SKM-1 treated with dmso at 0.1 percent for 144 hours (cell line): ENCODE results near the gene CASTOR2.
"Not testable (repeated sequence)": the region's sequence is repeated elsewhere in the genome, so short reads cannot be mapped to it uniquely, and the experiment has no call there.

Experiments used
- DNase-seq: peaks from one replicate; lab custom pipeline; 2025; ENCODE audit not compliant: unreplicated experiment; lab: John Stamatoyannopoulos, UW

The CASTOR2 gene

DNA sequence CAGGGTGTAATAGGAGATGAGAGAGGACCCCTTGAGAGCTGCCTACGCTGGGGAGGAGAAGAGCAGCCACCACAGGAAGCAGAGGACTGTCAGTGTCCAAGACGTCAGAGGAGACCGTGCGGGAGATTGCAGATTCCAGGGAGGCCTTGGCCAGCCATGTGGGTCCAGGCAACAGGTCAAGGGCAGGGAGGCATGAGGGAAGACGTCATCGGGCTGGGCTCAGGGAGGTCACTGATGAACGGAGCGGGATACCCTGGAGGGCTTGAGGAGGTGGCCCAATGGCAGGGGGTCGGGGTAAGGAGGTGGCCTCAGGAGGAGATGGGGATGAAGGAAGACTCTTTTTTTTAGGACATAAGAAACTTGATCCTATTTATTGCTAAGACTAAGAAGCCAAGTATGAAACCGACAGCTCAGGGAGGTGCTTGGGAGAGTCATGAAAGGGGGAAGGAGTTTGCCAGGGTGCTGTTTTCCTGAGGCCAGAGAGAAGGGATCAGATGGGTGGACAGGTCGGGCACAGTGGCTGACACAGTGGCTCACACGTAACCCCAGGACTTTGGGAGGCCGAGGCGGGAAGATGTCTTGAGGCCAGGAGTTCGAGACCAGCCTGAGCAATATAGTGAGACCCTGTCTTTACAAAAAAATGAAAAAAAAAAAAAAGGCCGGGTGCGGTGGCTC lies 30.5 kb downstream of the CASTOR2 start:
- DNase-seq = not testable (repeated sequence)

DNA sequence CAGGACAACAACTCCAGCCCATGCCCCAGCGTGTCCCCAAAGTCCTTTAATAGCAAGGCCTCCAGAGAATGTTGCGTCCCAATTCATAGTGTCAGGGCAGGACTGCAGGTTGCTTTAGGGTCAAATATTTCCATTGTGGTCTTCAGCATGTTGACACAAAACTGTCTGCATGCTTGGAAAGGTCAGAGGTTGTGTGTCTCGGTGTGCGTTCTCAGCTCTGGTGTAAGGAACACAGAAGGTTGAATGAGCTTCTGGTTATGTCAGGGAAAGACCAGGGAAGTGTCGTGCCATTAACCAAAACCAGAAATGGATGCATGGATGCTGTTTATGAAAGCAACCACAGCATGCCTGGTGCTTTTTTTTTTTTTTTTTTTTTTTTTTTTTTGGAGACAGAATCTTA lies 31.9 kb downstream of the CASTOR2 start:
- DNase-seq = not testable (repeated sequence)

DNA sequence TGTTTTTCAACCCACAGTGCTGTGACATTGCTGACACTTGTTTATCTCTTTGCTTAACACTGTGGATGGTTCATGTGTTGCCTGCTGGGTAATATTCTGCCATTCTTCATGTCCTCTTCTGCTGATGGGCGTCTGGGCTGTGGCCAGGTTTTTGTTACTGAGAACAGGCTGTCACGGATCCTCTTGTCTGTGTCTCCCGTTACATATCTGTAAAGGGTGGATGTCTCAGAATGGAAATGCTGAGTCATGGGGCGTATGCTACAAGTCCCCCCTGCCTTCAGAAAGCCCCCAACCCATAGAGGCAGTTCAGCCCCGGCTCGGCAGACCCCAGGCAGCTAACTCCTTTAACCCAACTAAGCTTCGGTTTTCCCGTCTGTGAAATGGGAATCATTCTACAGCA lies 33.3 kb downstream of the CASTOR2 start:
- not testable (repeated sequence) for DNase-seq

- not testable (repeated sequence) for DNase-seq
Measured at GRCh38 chr7:75001356-75001755, 36.9 kb downstream of the CASTOR2 start.

GRCh38 chr7:75010036-75010435 lies 45.5 kb downstream of the CASTOR2 start:
- peak; percentile 24 for DNase-seq

DNA sequence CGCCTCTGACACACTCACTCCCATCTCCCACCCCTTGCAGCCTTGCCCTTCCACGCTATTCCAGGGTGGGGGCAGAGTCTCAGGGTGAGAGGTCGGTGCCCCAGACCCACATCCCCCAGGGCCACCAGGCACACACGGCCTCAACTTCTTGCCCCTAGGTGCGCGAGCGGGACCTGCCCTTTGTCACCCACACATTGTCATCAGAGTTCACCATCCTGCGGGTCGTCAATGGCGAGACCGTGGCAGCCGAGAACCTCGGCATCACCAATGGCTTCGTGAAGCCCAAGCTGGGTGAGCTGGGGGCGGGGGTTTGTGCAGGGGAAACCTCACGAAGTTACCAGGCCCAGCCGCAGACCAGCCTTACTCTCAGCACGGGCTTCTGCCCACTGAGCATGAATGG lies 53.3 kb downstream of the CASTOR2 start:
- no peak for DNase-seq

DNA sequence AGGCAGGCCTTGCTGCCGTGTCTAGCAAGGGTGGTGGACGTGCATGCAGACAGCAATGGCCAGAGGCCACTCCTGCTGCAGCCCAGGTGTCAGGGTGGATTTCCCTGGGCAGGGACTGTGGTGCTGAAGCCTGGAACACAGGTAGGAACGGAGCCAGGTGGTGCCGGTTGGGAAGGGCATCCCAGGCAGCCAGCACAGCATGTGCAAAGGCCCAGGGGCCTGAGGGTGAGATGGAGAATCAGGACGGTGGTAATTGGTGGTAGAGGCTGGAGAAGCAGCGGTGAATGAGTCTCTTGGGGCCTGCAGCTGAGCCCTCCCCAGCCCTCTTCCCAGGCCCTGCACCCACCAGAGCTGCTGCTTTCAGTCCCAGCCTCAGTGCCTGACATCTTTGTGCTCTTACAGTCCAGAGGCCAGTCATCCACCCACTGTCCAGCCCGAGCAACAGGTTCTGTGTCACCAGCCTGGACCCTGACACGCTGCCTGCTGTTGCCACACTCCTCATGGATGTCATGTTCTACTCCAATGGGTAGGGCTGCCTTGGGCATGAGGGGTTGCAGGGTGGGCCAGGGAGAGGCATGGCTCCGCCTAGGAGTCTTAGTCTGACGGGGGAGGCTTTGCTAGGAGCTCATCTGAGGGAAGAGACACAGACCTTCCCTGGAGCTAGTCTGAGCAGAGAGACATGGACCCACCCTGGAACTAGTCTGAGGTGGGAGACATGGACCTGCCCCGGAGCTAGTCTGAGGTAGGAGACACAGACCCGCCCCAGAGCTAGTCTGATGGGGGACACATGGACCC lies 54.3 kb downstream of the CASTOR2 start:
- no peak for DNase-seq

DNA sequence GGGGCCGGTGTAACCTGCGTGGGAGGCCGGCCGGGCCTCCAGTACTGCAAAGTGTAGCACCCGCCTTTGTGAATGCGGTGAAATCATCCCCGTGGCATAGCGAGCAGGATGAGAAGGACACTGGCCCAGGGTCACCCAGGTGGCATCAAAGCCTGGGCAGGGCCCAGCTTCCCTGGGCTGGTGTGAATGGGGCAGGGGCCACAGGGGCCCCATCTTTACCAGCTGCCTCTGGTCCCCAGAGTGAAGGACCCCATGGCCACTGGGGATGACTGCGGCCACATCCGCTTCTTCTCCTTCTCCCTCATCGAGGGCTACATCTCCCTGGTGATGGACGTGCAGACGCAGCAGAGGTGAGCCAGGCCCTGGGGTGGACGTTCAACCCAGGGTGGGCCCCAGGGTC lies 55.3 kb downstream of the CASTOR2 start:
- no peak for DNase-seq

GRCh38 chr7:75024922-75025321 lies 60.4 kb downstream of the CASTOR2 start:
- DNase-seq = no peak

GRCh38 chr7:75028299-75028698 lies 63.8 kb downstream of the CASTOR2 start:
- no peak for DNase-seq

GRCh38 chr7:75033064-75033463 lies 68.6 kb downstream of the CASTOR2 start:
- no peak for DNase-seq

- DNase-seq = no peak
Measured at GRCh38 chr7:75033826-75034225, 69.3 kb downstream of the CASTOR2 start.

DNA sequence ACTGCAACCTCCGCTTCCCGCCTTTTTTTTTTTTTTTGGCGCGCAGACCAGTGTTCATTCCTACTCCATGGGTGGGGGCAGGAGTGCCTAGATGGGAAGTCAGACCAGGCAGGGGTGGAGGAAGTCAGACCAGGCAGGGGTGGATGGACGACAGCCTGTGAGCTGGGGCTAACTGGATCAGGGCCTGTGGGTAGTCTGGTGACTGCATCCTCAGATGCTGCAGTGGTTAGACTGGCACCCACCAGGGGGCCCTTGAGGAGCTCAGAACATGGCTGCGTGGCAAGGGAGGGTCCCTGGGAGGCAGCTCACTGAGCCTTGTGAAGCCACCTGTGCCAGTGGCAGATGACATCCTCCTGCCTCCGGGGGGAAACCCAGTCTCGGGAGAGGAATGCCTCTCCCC lies 74.0 kb downstream of the CASTOR2 start:
- DNase-seq = no peak

GRCh38 chr7:75039166-75039565 lies 74.7 kb downstream of the CASTOR2 start:
- no peak for DNase-seq

DNA sequence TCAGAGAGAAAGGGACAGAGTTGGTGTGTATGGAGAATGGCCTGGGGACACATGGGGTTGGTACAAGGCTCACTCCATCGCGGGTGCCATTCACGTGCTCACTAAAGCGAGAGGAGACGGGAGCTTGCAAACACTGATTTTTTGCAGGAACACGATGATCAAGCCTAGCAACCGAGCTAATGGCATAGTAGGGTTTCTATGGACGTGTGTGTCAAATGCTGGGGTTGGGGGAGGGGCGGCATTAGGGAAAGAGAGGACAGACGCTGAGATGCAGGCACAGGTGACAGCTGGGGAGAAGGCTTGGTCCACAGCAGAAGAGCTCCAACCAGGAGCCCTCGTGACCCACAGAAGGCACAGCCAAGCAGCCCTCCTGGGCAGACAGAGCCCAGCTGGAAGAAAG lies 75.2 kb downstream of the CASTOR2 start:
- DNase-seq = no peak

GRCh38 chr7:75040512-75040911 lies 76.0 kb downstream of the CASTOR2 start:
- no peak for DNase-seq

DNA sequence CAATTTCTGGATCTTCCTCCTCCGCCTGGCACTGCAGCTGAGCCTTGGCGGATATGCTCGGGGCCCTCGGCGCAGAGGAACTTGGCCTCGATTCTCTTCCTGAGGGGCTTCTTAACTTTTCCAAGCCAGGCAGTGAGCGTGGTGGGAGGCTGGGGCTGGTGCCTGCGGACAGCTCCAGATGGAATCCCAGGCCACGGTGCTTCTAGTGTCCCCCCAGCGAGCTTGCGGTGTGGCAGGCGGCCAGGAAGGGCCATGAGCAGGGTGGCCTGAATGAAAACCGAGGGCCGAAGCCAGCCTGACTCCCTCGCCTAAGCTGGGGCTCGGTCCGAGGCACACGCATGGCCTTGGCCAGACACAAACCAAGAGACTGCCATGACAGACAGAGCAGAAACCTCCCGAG lies 77.8 kb downstream of the CASTOR2 start:
- no peak for DNase-seq

- no peak for DNase-seq
Measured at GRCh38 chr7:75042831-75043703, 78.6 kb downstream of the CASTOR2 start.

DNA sequence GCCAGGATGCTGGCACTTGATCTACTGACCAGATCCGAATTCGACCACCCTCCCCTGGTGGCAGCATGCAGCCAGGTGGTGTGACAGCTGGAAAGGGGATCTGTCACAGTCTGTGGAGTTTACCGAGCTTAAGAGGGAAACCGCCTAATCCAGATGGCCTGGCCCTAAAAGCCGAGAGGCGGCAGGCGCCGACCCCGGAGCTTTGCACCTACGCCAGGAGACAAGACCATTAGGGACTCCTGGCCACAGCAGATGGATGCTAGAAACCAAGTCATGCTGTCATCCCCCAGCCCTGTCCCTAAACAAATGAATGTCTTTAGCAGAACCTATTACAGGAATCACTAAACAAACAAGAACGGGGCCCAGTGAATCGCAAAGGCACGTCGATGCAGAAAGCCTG lies 81.4 kb downstream of the CASTOR2 start:
- no peak for DNase-seq

- DNase-seq = no peak
Measured at GRCh38 chr7:75048435-75049379, 84.2 kb downstream of the CASTOR2 start.

GRCh38 chr7:75049817-75050216 lies 85.3 kb downstream of the CASTOR2 start:
- no peak for DNase-seq
